Effector memory CD4-positive, alpha-beta T cell (primary cell): ENCODE data around the gene LRFN4.

Experiments used
- DNase-seq, 3 donors: peaks; one replicate each; pipeline ENCODE4 v3.0.0-alpha.2; 2020
- H3K27ac ChIP-seq: 2 replicates; pipeline ENCODE4 v1.7.0; 2013; ENCODE audit warnings: mild to moderate bottlenecking, low read length, moderate library complexity; ENCODE audit not compliant: insufficient read depth, poor library complexity, severe bottlenecking
- H3K27me3 ChIP-seq: replicated peaks from 2 replicates; pipeline ENCODE4 v1.7.0; 2013; ENCODE audit warnings: mild to moderate bottlenecking, low read length; ENCODE audit not compliant: insufficient read depth, control insufficient read depth, poor library complexity, severe bottlenecking
- H3K36me3 ChIP-seq: 2 replicates; pipeline ENCODE4 v1.7.0; 2013; ENCODE audit warnings: mild to moderate bottlenecking, low read length, moderate library complexity; ENCODE audit not compliant: control insufficient read depth, insufficient read depth
- H3K4me1 ChIP-seq: 2 replicates; pipeline ENCODE4 v1.7.0; 2013; ENCODE audit warnings: low read length, mild to moderate bottlenecking; ENCODE audit not compliant: control insufficient read depth, insufficient read depth, poor library complexity, severe bottlenecking
- H3K4me3 ChIP-seq: 2 replicates; pipeline ENCODE4 v1.7.0; 2013; ENCODE audit warnings: low read length, low read depth, mild to moderate bottlenecking; ENCODE audit not compliant: insufficient read depth, poor library complexity, severe bottlenecking
- H3K9me3 ChIP-seq: 2 replicates; pipeline ENCODE4 v1.7.0; 2013; ENCODE audit warnings: mild to moderate bottlenecking, low read length, moderate library complexity; ENCODE audit not compliant: control insufficient read depth

Gene LRFN4

GRCh38 chr11:66834539-66834845 is 22.4 kb upstream of the LRFN4 start:
- Histone ChIP-seq H3K4me1 (no peaks in the 10 kb centered on the region), H3K36me3 (peaks cover 7% of the 10 kb centered on the region), H3K9me3 (no peaks in the 10 kb centered on the region), H3K4me3 (no peak overlapping the region), H3K27ac (no peak overlapping the region), H3K27me3 (no peaks in the 10 kb centered on the region)
- no peak for DNase-seq

- DNase-seq: no peak
Observed at GRCh38 chr11:66834943-66835342, 21.9 kb upstream of the LRFN4 start.

GRCh38 chr11:66835768-66836405 is 21.0 kb upstream of the LRFN4 start:
- Histone ChIP-seq H3K27ac (no peak overlapping the region), H3K4me3 (no peak overlapping the region), H3K27me3 (no peaks in the 10 kb centered on the region), H3K36me3 (peaks cover 7% of the 10 kb centered on the region), H3K9me3 (no peaks in the 10 kb centered on the region), H3K4me1 (peaks cover 7% of the 10 kb centered on the region)
- no peak for DNase-seq

More at GRCh38 chr11:66834943-66835342, 21.9 kb upstream of the LRFN4 start:
- H3K36me3 ChIP-seq: peaks cover 7% of the 10 kb centered on the region
- H3K27ac ChIP-seq: no peak overlapping the region
- no peaks in the 10 kb centered on the region for H3K4me1 ChIP-seq
- H3K9me3 ChIP-seq: no peaks in the 10 kb centered on the region
- no peak overlapping the region for H3K4me3 ChIP-seq
- H3K27me3 ChIP-seq: no peaks in the 10 kb centered on the region

GRCh38 chr11:66840317-66841091 is 16.4 kb upstream of the LRFN4 start:
- Histone ChIP-seq H3K36me3 (peaks cover 10% of the 10 kb centered on the region), H3K4me3 (no peak overlapping the region), H3K4me1 (peaks cover 31% of the 10 kb centered on the region), H3K27ac (peak overlapping the region; percentile 41), H3K27me3 (no peaks in the 10 kb centered on the region), H3K9me3 (no peaks in the 10 kb centered on the region)
- no peak for DNase-seq

- Histone ChIP-seq H3K36me3 (peaks cover 23% of the 10 kb centered on the region), H3K4me3 (peak overlapping the region; percentile 97), H3K27me3 (no peaks in the 10 kb centered on the region), H3K4me1 (peaks cover 31% of the 10 kb centered on the region), H3K27ac (peak overlapping the region; percentile 98), H3K9me3 (no peaks in the 10 kb centered on the region)
- DNase-seq: no peak
Observed at GRCh38 chr11:66841861-66842260, 15.0 kb upstream of the LRFN4 start.

- Histone ChIP-seq H3K9me3 (no peaks in the 10 kb centered on the region), H3K27ac (peak overlapping the region; percentile 98), H3K36me3 (peaks cover 24% of the 10 kb centered on the region), H3K4me3 (peak overlapping the region; percentile 97), H3K27me3 (no peaks in the 10 kb centered on the region), H3K4me1 (peaks cover 31% of the 10 kb centered on the region)
- no peak for DNase-seq
Observed at GRCh38 chr11:66842501-66842895, 14.4 kb upstream of the LRFN4 start.

GRCh38 chr11:66842896-66843775 is 13.7 kb upstream of the LRFN4 start, which contains the start of gene RCE1:
RCE1 (plus strand) TSS chr11:66843441; CDS start chr11:66843456, 15 bp downstream.
- peaks cover 31% of the 10 kb centered on the region for H3K4me1 ChIP-seq
- peak; percentile 84 to 86 (median 85) for DNase-seq

GRCh38 chr11:66843776-66844495 is 12.9 kb upstream of the LRFN4 start:
- peak overlapping the region; percentile 97 for H3K4me3 ChIP-seq
- H3K9me3 ChIP-seq: no peaks in the 10 kb centered on the region
- DNase-seq: no peak
- peaks cover 20% of the 10 kb centered on the region for H3K36me3 ChIP-seq
- H3K27ac ChIP-seq: peak overlapping the region; percentile 98
- no peaks in the 10 kb centered on the region for H3K27me3 ChIP-seq
- peaks cover 31% of the 10 kb centered on the region for H3K4me1 ChIP-seq

More at GRCh38 chr11:66842896-66843775, 13.7 kb upstream of the LRFN4 start, which contains the start of gene RCE1:
- Histone ChIP-seq H3K9me3 (no peaks in the 10 kb centered on the region), H3K27ac (peak within 1 kb of the TSS; percentile 98), H3K36me3 (peaks cover 24% of the 10 kb centered on the region), H3K27me3 (no peaks in the 10 kb centered on the region), H3K4me3 (peak within 1 kb of the TSS; percentile 97)

- no peak overlapping the region for H3K27ac ChIP-seq
- H3K36me3 ChIP-seq: peaks cover 17% of the 10 kb centered on the region
- H3K4me1 ChIP-seq: peaks cover 31% of the 10 kb centered on the region
- DNase-seq: no peak
- H3K9me3 ChIP-seq: no peaks in the 10 kb centered on the region
- H3K4me3 ChIP-seq: no peak overlapping the region
- no peaks in the 10 kb centered on the region for H3K27me3 ChIP-seq
Observed at GRCh38 chr11:66844496-66845142, 12.2 kb upstream of the LRFN4 start.
